Loucy (cell line): ENCODE data around the gene NEDD4L.

ENCODE experiments used
- CTCF ChIP-seq: fragments of 200-600 bp; sonication (generic); conservative IDR thresholded peaks from 2 replicates; pipeline ENCODE4 v1.5.1; 2014; ENCODE audit warnings: mild to moderate bottlenecking, antibody characterized with exemption, low read length
- EZH2phosphoT487 ChIP-seq: fragments of 200-600 bp; IDR thresholded peaks from 2 replicates; pipeline ENCODE4 v1.6.1; 2018; ENCODE audit warnings: antibody characterized with exemption, mild to moderate bottlenecking, moderate library complexity, borderline replicate concordance

DNA sequence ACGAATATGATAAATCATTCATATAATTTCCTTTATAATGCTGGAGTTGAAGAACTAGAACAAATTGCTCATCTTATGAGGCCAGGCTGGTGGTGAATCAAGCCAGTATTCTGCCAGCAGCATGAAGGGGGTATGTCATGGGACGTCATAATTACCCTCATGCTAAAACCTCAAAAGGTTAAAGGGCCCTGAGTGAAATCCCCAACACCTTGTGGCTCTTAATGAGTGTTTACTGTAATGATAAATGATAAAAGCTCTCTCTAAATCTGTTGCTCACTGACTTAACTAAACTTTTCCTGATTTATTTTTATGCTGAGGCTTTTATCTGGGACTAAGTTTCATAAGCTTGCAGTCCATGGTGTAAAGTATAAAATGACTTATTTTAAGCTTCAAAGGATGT, 18.3 kb upstream of the NEDD4L start:
- TF ChIP-seq CTCF = no peak
- no peak for TF ChIP-seq EZH2phosphoT487
